Tibial nerve (tissue), 4 donors: ENCODE measurements around the gene MEX3B. TPM values are rescaled to one million over a fixed set of nuclear protein-coding genes. Genes with fewer than 3 reads are reported as not detected.

Source experiments
- DNase-seq, 2 donors: peaks; one replicate each; pipeline ENCODE4 v3.0.0-alpha.2; 2019; ENCODE audit warnings: low spot score in 2 of 2
- H3K27ac ChIP-seq, 4 donors: fragments of 200-600 bp; sonication (generic) in 3 of 4; one replicate each; pipeline ENCODE4 v1.5.1; 2017 to 2019; ENCODE audit warnings: mild to moderate bottlenecking in 1 of 4
- H3K27me3 ChIP-seq, 2 donors: fragments of 200-600 bp; sonication (generic) in 1 of 2; one replicate each; pipeline versions ENCODE4 v1.5.1 to v1.6.0; 2017 to 2019
- H3K36me3 ChIP-seq, 3 donors: fragments of 200-600 bp; sonication (generic); one replicate each; pipeline ENCODE4 v1.5.1; 2018 to 2019
- H3K4me1 ChIP-seq, 4 donors: fragments of 200-600 bp; sonication (generic) in 3 of 4; one replicate each; pipeline ENCODE4 v1.5.1; 2017 to 2019
- H3K4me3 ChIP-seq, 4 donors: fragments of 200-600 bp; sonication (generic) in 3 of 4; one replicate each; pipeline ENCODE4 v1.5.1; 2017 to 2019; ENCODE audit warnings: mild to moderate bottlenecking in 1 of 4, moderate library complexity in 1 of 4
- H3K9me3 ChIP-seq, 4 donors: fragments of 200-600 bp; sonication (generic) in 3 of 4; one replicate each; pipeline ENCODE4 v1.5.1; 2017 to 2019
- EP300 ChIP-seq, 2 donors: sonication (generic); formaldehyde crosslinking; IDR thresholded peaks; one replicate each; pipeline ENCODE4 v1.6.1; 2017; ENCODE audit warnings: antibody characterized with exemption in 2 of 2, mild to moderate bottlenecking in 1 of 2
- POLR2A ChIP-seq, 2 donors: fragments of 450-650 bp; IDR thresholded peaks; one replicate each; pipeline ENCODE4 v1.6.1; 2017; ENCODE audit warnings: antibody characterized with exemption in 2 of 2, mild to moderate bottlenecking in 2 of 2, moderate library complexity in 2 of 2
- WGBS, 2 donors: methylation state at CpG; one replicate each; pipeline ENCODE4 v1.1.5; 2018; 5-methylcytosine and 5-hydroxymethylcytosine counted together
- total RNA-seq, 4 donors: library from RNA; depleted of rRNA; stranded (reverse); fragments of >200 nt; gene quantifications; one replicate each; pipeline ENCODE4 v1.1.0, GENCODE V29; 2016
- TF ChIP-seq, protein P1 (sequence below), 5 experiments: fragments of 200-600 bp in 3 of 5; fragments of 450-650 bp in 2 of 5; sonication (generic) in 3 of 5; IDR thresholded peaks; one replicate each; pipeline ENCODE4 v1.5.1; 2016 to 2019; ENCODE audit warnings: antibody characterized with exemption in 5 of 5, mild to moderate bottlenecking in 3 of 5, moderate library complexity in 2 of 5

The MEX3B gene
- total RNA-seq, 4 donors from 2014 or later = 0.30 to 1.9 (median 0.90) TPM

DNA sequence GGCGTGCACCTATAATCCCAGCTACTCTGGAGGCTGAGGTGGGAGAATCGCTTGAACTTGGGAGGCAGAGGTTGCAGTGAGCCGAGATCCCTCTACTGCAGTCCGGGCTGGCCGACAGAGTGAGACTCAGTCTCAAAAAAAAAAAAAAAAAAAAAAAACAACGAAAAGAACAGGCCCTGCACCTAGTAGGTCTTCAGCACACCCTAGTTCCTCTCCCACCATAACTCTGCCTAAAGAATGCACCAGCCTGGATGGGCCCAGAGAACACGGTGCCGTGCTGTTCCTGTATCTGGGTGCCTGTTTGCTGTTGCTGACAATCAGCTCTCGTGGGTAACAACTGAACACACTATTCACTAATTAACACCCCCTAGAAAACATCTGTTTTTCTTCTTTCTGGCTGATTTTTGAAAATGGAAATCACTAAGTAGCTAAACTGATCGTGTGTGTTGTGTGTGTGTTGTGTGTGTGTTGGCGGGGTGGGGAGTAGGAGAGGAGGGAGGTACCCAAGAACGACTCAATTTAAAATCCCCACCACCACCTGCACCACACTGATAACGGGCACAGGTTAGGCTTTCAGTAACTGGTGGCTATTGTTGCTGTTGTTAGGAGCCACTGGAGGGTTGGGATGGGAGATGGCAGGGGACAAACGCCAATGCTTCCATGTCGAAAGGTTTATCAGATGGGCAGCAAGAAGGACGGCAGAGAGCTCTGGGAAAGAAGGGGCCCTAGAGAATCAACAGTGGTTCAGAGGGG lies 40.6 kb upstream of the MEX3B start:
- no peak for TF ChIP-seq POLR2A (IDR thresholded peaks at IDR 0.05)
- TF ChIP-seq, protein P1, sequence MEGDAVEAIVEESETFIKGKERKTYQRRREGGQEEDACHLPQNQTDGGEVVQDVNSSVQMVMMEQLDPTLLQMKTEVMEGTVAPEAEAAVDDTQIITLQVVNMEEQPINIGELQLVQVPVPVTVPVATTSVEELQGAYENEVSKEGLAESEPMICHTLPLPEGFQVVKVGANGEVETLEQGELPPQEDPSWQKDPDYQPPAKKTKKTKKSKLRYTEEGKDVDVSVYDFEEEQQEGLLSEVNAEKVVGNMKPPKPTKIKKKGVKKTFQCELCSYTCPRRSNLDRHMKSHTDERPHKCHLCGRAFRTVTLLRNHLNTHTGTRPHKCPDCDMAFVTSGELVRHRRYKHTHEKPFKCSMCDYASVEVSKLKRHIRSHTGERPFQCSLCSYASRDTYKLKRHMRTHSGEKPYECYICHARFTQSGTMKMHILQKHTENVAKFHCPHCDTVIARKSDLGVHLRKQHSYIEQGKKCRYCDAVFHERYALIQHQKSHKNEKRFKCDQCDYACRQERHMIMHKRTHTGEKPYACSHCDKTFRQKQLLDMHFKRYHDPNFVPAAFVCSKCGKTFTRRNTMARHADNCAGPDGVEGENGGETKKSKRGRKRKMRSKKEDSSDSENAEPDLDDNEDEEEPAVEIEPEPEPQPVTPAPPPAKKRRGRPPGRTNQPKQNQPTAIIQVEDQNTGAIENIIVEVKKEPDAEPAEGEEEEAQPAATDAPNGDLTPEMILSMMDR (IDR thresholded peaks at IDR 0.05) = no peak
- TF ChIP-seq EP300 (IDR thresholded peaks at IDR 0.05) = no peak
- no peak for DNase-seq
- 85 to 87% methylated on average over 14 to 16 of the region's 16 CpGs for WGBS, 2 donors

DNA sequence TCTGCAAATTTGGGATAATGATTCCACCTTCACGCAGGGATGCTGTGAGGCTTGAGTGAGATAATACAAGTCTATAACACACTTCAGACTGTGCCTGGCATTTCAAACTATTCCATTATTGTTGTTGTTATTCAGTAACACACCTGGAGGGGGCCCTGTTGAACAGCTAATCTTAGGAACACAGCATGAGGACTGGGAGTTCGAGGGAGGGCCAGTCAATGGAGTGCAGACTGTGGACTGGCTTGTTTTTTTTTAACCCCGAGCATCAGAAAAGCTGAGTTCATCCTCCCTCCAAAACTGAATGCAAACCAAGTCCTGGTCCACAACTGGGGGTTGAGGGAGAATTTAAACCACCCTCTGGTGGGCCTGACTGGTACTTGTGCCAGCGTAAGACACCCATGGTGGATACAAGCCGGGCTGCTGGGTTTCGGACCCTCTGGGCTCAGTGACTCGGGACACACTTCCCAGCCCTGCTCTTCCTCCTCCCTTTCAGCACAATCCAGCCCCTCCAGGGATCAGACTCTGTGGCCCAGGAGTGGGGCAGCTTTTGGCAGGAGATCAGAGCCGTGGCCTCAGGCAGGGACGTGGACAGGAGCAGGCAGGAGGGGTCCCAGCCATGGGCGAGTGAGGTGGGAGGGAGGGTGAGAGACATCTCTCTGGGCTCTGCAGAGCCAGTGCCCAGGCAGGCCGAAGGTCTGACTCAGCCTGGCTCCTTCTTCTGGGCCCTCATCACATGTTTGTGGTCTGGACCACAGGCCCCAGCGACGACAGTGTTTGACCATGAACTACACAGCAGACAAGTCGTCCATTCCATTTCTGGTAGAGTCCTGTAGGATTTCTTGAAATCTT lies 36.3 kb upstream of the MEX3B start:
- Histone ChIP-seq H3K4me1 (no peaks in the 10 kb centered on the region), H3K4me3 (no peak overlapping the region), H3K27me3 (no peaks in the 10 kb centered on the region), H3K9me3 (no peaks in the 10 kb centered on the region), H3K27ac (no peak overlapping the region), H3K36me3 (no peaks in the 10 kb centered on the region)
- WGBS, 2 donors = 62 to 65% methylated on average over 14 of the region's 14 CpGs
- DNase-seq = no peak
- TF ChIP-seq EP300 (IDR thresholded peaks at IDR 0.05) (no peak), POLR2A (IDR thresholded peaks at IDR 0.05) (no peak)
- TF ChIP-seq, protein P1 (IDR thresholded peaks at IDR 0.05) = no peak

More for the DNA sequence above, 40.6 kb upstream of the MEX3B start:
- Histone ChIP-seq H3K9me3 (no peaks in the 10 kb centered on the region), H3K27ac (no peak overlapping the region), H3K27me3 (no peaks in the 10 kb centered on the region), H3K4me3 (no peak overlapping the region), H3K36me3 (no peaks in the 10 kb centered on the region), H3K4me1 (no peaks in the 10 kb centered on the region)

DNA sequence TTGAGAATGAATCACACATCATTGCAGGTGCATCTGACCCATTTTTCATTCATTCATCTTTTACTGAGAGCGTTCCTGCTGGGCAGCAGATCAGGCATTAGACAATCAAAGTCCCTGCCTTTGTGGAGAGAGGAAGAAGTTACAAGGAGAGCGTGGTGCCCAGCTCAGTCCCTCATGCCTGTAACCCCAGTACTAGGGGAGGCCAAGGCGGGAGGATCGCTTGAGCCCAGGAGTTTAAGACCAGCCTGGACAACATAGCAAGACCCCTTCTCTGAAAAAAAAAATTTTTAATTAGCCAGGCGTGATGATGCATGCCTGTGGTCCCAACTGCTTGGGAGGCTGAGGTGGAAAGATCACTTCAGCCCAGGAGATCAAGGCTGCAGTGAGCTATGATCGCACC lies 35.0 kb upstream of the MEX3B start:
- Histone ChIP-seq H3K36me3 (no peaks in the 10 kb centered on the region), H3K4me3 (no peak overlapping the region), H3K27ac (no peak overlapping the region), H3K27me3 (no peaks in the 10 kb centered on the region), H3K4me1 (no peaks in the 10 kb centered on the region), H3K9me3 (no peaks in the 10 kb centered on the region)
- TF ChIP-seq, protein P1 (IDR thresholded peaks at IDR 0.05) = no peak
- TF ChIP-seq POLR2A (IDR thresholded peaks at IDR 0.05) = no peak
- no peak for TF ChIP-seq EP300 (IDR thresholded peaks at IDR 0.05)
- no peak for DNase-seq
- WGBS, 2 donors = 96% methylated on average over 6 of the region's 6 CpGs

DNA sequence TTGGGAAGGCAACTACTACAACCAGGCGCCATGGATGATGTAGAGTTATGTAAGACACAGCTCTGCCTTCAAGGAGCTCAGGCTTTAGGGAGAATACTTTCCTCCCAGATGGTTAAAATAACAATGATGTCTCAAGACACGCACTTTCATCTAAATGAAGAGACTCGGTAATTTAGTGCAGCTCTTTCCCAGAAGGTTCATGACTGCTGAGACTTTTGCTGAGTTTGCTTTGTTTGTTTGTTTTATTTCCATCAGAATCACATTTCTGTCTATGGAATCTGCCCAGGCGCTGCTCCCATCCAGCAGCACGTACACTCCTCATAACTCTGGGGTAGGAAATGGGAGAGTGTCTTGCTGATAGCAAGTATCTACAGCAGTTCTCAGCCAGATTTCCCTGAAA lies 33.9 kb upstream of the MEX3B start:
- no peaks in the 10 kb centered on the region for H3K4me1 ChIP-seq
- no peak overlapping the region for H3K27ac ChIP-seq
- no peaks in the 10 kb centered on the region for H3K27me3 ChIP-seq
- 45 to 58% methylated on average over 5 of the region's 5 CpGs for WGBS, 2 donors
- H3K9me3 ChIP-seq = no peaks in the 10 kb centered on the region
- no peak overlapping the region for H3K4me3 ChIP-seq
- TF ChIP-seq EP300 (IDR thresholded peaks at IDR 0.05) (no peak), POLR2A (IDR thresholded peaks at IDR 0.05) (no peak)
- TF ChIP-seq, protein P1 (IDR thresholded peaks at IDR 0.05) = no peak
- DNase-seq = no peak
- H3K36me3 ChIP-seq = no peaks in the 10 kb centered on the region

DNA sequence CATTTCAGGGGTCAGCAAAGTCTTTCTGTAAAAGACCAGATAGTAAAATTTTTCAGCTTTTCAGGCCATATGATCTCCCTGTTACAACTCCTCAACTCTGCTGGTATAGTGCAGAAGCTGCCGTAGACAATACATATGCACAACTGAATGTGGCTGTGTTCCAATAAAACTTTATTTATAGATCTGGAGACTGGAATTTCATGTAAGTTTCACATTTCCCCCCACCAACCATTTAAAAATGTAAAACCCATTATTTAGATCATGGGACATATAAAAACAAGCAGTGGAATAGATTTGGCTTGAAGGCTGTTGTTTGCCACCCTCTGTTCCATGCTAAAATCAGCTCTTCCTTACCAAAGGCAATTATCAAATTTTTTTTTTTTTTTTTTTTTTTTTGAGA lies 28.8 kb upstream of the MEX3B start:
- H3K4me3 ChIP-seq = no peak overlapping the region
- no peak for DNase-seq
- no peak overlapping the region for H3K27ac ChIP-seq
- no peaks in the 10 kb centered on the region for H3K36me3 ChIP-seq
- no peak for TF ChIP-seq POLR2A (IDR thresholded peaks at IDR 0.05)
- TF ChIP-seq EP300 (IDR thresholded peaks at IDR 0.05) = no peak
- TF ChIP-seq, protein P1 (IDR thresholded peaks at IDR 0.05) = no peak
- no peaks in the 10 kb centered on the region for H3K27me3 ChIP-seq
- H3K9me3 ChIP-seq = peaks cover 0 to 11% (median 0%) of the 10 kb centered on the region in 4 donors
- 77 to 92% methylated on average over 1 of the region's 1 CpG for WGBS, 2 donors
- H3K4me1 ChIP-seq = no peaks in the 10 kb centered on the region
